CD4-positive, alpha-beta memory T cell (primary cell): ENCODE results near the gene PIP4K2B. TPM values are rescaled to one million over a fixed set of nuclear protein-coding genes. Genes with fewer than 3 reads are reported as not detected.

Experiments used
- CTCF ChIA-PET: fragments of 350-600 bp; sonication (Branson Sonifier 250); formaldehyde crosslinking; loops from one replicate; lab custom pipeline; 2021; ENCODE audit warnings: inconsistent platforms; ENCODE audit not compliant: partially characterized antibody; lab: Charles Lee
- POLR2A ChIA-PET: fragments of 350-600 bp; sonication (Branson Sonifier 250); formaldehyde crosslinking; loops from one replicate; lab custom pipeline; 2021; ENCODE audit not compliant: partially characterized antibody; lab: Charles Lee
- DNase-seq, 5 donors: peaks; one replicate each; pipeline versions ENCODE4 v3.0.0 to v3.0.0-alpha.2; 2020 to 2022; ENCODE audit warnings: mixed read lengths in 1 of 5
- H3K27ac ChIP-seq: one replicate; pipeline ENCODE4 v1.7.0; 2013; ENCODE audit warnings: low read depth, low read length
- H3K27me3 ChIP-seq: 2 replicates; pipeline ENCODE4 v1.7.0; 2013; ENCODE audit warnings: mild to moderate bottlenecking, low read length, moderate library complexity; ENCODE audit not compliant: insufficient read depth
- H3K36me3 ChIP-seq: 2 replicates; pipeline ENCODE4 v1.7.0; 2013; ENCODE audit warnings: mild to moderate bottlenecking, low read length, moderate library complexity; ENCODE audit not compliant: insufficient read depth
- H3K4me1 ChIP-seq: 2 replicates; pipeline ENCODE4 v1.7.0; 2013; ENCODE audit warnings: mild to moderate bottlenecking, low read length, moderate library complexity; ENCODE audit not compliant: insufficient read depth
- H3K4me3 ChIP-seq, 2 donors: one replicate each; pipeline ENCODE4 v1.7.0; 2013; ENCODE audit warnings: low read length in 2 of 2, mild to moderate bottlenecking in 1 of 2
- H3K9me3 ChIP-seq, 2 donors: one replicate each; pipeline ENCODE4 v1.7.0; 2013; ENCODE audit warnings: low read length in 2 of 2, control low read depth in 1 of 2; ENCODE audit not compliant: control insufficient read depth in 1 of 2
- H3K27ac Mint-ChIP-seq, 7 donors: one replicate each; pipeline ENCODE4 v1.8.0; 2020 to 2021; ENCODE audit warnings: mixed read lengths in 7 of 7, mild to moderate bottlenecking in 6 of 7, inconsistent platforms in 3 of 7, moderate library complexity in 3 of 7
- H3K27me3 Mint-ChIP-seq, 2 donors: one replicate each; pipeline ENCODE4 v1.8.0; 2020 to 2021; ENCODE audit warnings: mixed read lengths in 2 of 2
- H3K36me3 Mint-ChIP-seq, 2 donors: one replicate each; pipeline ENCODE4 v1.8.0; 2020 to 2021; ENCODE audit warnings: mixed read lengths in 2 of 2, inconsistent platforms in 1 of 2, mild to moderate bottlenecking in 1 of 2
- H3K4me1 Mint-ChIP-seq, 4 donors: one replicate each; pipeline ENCODE4 v1.8.0; 2020 to 2021; ENCODE audit warnings: mixed read lengths in 4 of 4, mild to moderate bottlenecking in 1 of 4
- H3K4me3 Mint-ChIP-seq, 8 donors: one replicate each; pipeline ENCODE4 v1.8.0; 2020 to 2021; ENCODE audit warnings: mixed read lengths in 8 of 8, mild to moderate bottlenecking in 7 of 8, moderate library complexity in 6 of 8, inconsistent platforms in 3 of 8
- H3K9me3 Mint-ChIP-seq, 8 donors: one replicate each; pipeline ENCODE4 v1.8.0; 2020 to 2021; ENCODE audit warnings: mixed read lengths in 8 of 8, mild to moderate bottlenecking in 5 of 8, inconsistent platforms in 3 of 8, moderate library complexity in 1 of 8
- intact Hi-C: fragments of 100-400 bp; cut with micrococcal nuclease; formaldehyde crosslinking; loops from one replicate; pipeline ENCODE4 v1.15.1; 2023
- polyA plus RNA-seq, 2 donors: library from polyadenylated mRNA; unstranded; fragments of 300-500 nt; fragmentation: Illumina TruSeq; gene quantifications; one replicate each; pipeline ENCODE4 v1.2.3, GENCODE V29; 2021
- total RNA-seq, 2 experiments: library from RNA; stranded (reverse); gene quantifications; one replicate each; pipeline ENCODE4 v1.2.3, GENCODE V29; 2021

Gene PIP4K2B
- total and polyA plus RNA-seq, 4 experiments from 2014 or later: 10.2 to 66.3 (median 36.2) TPM

DNA sequence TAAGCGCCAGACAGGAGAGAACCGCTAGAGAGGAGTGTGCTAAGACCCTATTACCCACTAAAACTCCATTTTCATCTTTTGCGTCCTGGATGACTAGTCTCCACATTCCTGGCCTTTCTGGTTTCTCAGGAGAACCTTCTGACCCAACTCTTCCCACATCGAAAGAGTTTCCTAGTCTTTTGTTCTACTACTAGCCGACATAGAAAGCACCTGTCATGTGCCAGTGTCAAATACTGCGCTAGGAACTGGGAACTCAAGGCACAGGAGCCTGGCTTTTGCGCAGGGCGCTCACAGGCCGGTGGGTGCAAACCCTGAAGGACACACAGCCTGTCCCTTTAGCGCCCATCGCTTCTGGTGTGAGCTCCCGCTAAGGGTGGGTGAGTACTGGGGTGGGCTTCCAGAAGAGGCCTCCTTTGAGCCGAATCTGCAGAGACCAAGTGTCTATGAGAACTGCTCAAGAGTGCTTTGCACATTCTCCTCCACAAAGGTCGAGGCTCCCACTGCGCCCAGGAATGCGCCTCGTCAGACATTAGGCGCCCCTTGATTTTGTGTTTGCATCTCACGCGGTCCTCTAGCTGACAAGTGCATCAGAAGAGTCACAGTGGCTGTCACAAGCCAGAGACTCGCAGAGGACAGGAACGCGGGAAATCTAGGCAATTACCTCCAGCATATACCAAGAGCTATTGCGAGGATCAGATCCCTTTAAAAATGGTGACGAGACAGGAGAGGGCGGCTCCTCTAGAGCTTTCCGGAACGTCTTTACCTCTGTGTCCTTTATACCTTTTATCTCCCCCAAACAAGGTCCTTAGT is 48.8 kb downstream of the PIP4K2B start:
- Histone ChIP-seq H3K27ac (no peak overlapping the region), H3K4me1 (peaks cover 64% of the 10 kb centered on the region), H3K27me3 (peaks cover 37% of the 10 kb centered on the region), H3K4me3 (peak overlapping the region; percentile 46 to 94), H3K9me3 (no peaks in the 10 kb centered on the region), H3K36me3 (peaks cover 6% of the 10 kb centered on the region)
- peaks cover 12 to 23% of the 10 kb centered on the region in 2 donors for H3K36me3 Mint-ChIP-seq
- H3K27ac Mint-ChIP-seq: peak overlapping the region in 6 of 7 donors; percentile 43 to 99 (median 78)
- H3K27me3 Mint-ChIP-seq: peaks cover 18 to 27% of the 10 kb centered on the region in 2 donors
- intact Hi-C loops: loop anchor here (5.0 kb wide), 3 partner anchors 73 to 193 kb away; partner anchors contain the start of gene RPL23
- H3K4me1 Mint-ChIP-seq: peaks cover 27 to 59% (median 44%) of the 10 kb centered on the region in 4 donors
- peak overlapping the region; percentile 95 to 100 (median 99) for H3K4me3 Mint-ChIP-seq
- H3K9me3 Mint-ChIP-seq: peaks cover 0 to 14% (median 0%) of the 10 kb centered on the region in 8 donors
- ChIA-PET CTCF (interaction anchor here (1.2 kb wide), 1 partner anchor 15 kb away, joined by 4 read pairs; no protein-coding TSS in a partner anchor), POLR2A (interaction anchor here (1.0 to 5.5 kb wide), 6 partner anchors 14 to 148 kb away, joined by 3 to 50 read pairs (median 14); partner anchors contain the start of genes LASP1, MLLT6 and PIP4K2B)
- peak in 1 of 5 donors; percentile 42 for DNase-seq

DNA sequence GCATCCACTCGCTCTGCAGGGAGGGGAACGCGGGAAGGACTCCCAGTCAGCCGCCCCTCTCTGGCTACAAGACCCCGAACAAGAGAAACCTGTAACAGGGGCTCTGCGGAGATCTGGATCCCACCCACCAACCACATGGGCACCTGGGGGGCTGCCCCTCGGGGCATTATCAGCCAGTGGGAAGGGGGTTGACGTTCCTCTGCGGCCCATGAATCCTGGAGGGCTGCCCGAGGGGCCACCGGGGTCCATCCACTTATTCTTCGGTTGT is 49.4 kb downstream of the PIP4K2B start:
- Mint-ChIP-seq H3K9me3 (peaks cover 0 to 14% (median 0%) of the 10 kb centered on the region in 8 donors), H3K27me3 (peaks cover 18 to 27% of the 10 kb centered on the region in 2 donors), H3K4me3 (peak overlapping the region; percentile 72 to 100 (median 98)), H3K36me3 (peaks cover 12 to 23% of the 10 kb centered on the region in 2 donors), H3K4me1 (peaks cover 27 to 58% (median 42%) of the 10 kb centered on the region in 4 donors), H3K27ac (peak overlapping the region in 1 of 7 donors; percentile 93)
- no peak overlapping the region for H3K27ac ChIP-seq
- DNase-seq: no peak
- ChIA-PET CTCF (no interaction called here), POLR2A (interaction anchor here (1.0 to 5.5 kb wide), 4 partner anchors 14 to 44 kb away, joined by 3 to 50 read pairs (median 22); partner anchors contain the start of gene MLLT6)
- peaks cover 64% of the 10 kb centered on the region for H3K4me1 ChIP-seq
- H3K36me3 ChIP-seq: peaks cover 6% of the 10 kb centered on the region
- H3K27me3 ChIP-seq: peaks cover 37% of the 10 kb centered on the region
- intact Hi-C loops: loop anchor here (5.0 kb wide), 3 partner anchors 73 to 193 kb away; partner anchors contain the start of gene RPL23
- H3K4me3 ChIP-seq: peak overlapping the region; percentile 46 to 51
- H3K9me3 ChIP-seq: no peaks in the 10 kb centered on the region

DNA sequence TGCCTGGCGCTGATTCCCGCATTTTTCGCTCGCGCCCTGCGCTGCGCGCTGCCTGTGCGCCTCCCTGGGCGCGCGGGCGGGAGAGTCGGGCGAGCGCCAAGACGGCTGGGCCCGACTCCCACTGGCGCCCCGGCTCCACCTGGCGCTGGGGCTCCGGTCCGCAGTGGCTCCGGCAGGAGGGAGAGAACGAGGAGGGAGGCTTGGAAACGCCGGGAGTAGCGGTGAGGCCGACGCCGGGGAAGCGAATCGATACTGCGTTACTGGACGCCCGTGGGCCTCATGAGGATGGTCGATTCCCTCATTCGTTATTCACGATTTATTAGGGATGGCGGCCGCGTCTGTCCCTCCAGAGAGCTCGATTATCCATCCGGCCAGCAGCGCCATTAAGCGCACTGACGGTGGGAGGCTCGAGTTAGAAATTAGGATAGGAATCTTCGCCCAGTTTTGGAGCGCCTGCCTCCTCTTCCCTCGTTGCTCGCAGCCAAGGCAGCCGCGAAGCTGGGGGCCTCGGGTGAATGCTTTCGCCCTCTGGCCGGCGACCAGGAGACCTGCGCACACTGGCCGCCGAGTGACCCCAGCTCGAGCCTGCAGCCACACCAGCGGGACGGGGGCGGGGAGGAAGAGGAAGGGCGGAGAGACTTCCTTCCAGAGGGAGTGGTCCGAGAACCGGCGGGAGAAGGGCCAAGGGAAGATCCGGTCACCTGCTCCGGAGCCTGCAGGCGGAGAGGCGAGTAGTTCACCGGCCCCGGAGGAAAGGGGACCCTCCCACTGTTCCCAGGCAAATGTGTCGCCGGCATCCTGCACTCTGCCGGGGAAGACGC is 49.9 kb downstream of the PIP4K2B start:
- Histone ChIP-seq H3K27me3 (peaks cover 37% of the 10 kb centered on the region), H3K4me1 (peaks cover 58% of the 10 kb centered on the region), H3K4me3 (peak overlapping the region; percentile 46 to 51), H3K27ac (no peak overlapping the region), H3K9me3 (no peaks in the 10 kb centered on the region), H3K36me3 (peaks cover under 1% of the 10 kb centered on the region)
- peak in 3 of 5 donors; percentile 21 to 34 (median 33) for DNase-seq
- intact Hi-C loops: loop anchor here (5.0 kb wide), 3 partner anchors 72 to 192 kb away; partner anchors contain the start of gene RPL23
- Mint-ChIP-seq H3K4me1 (peaks cover 25 to 54% (median 38%) of the 10 kb centered on the region in 4 donors), H3K36me3 (peaks cover 8 to 20% of the 10 kb centered on the region in 2 donors), H3K27ac (peak overlapping the region in 1 of 7 donors; percentile 93), H3K9me3 (peaks cover 0 to 14% (median 0%) of the 10 kb centered on the region in 8 donors), H3K27me3 (peaks cover 23 to 27% of the 10 kb centered on the region in 2 donors), H3K4me3 (peak overlapping the region; percentile 63 to 100 (median 73))
- POLR2A ChIA-PET: interaction anchor here (0.6 to 5.5 kb wide), 3 partner anchors 18 to 44 kb away, joined by 3 to 50 read pairs (median 5); partner anchors contain the start of gene MLLT6
- CTCF ChIA-PET: no interaction called here

DNA sequence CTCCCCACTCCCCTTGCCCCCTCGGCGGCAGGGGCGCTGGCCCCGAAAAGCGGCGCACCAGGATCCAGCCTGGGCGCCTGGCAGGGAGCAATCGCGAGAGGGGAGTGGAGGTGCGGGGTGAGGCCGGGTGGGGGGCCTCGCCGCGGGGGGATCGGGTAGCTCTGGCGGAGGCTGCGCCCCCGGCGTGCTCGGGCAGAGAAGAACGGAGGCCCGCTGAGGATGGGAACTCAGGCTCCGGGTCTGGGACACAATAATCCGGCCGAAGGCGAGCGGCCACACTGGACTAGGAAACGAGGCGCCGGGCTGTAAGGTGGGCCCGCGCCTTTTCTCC is 50.5 kb downstream of the PIP4K2B start:
- H3K27me3 Mint-ChIP-seq: peaks cover 23 to 27% of the 10 kb centered on the region in 2 donors
- H3K36me3 ChIP-seq: no peaks in the 10 kb centered on the region
- no peaks in the 10 kb centered on the region for H3K9me3 ChIP-seq
- no peak overlapping the region for H3K27ac Mint-ChIP-seq
- no peak overlapping the region for H3K27ac ChIP-seq
- H3K4me1 ChIP-seq: peaks cover 55% of the 10 kb centered on the region
- peaks cover 23 to 52% (median 36%) of the 10 kb centered on the region in 4 donors for H3K4me1 Mint-ChIP-seq
- ChIA-PET CTCF (no interaction called here), POLR2A (interaction anchor here (0.6 to 5.5 kb wide), 3 partner anchors 18 to 43 kb away, joined by 3 to 50 read pairs (median 5); partner anchors contain the start of gene MLLT6)
- peaks cover 6 to 19% of the 10 kb centered on the region in 2 donors for H3K36me3 Mint-ChIP-seq
- DNase-seq: no peak
- H3K27me3 ChIP-seq: peaks cover 37% of the 10 kb centered on the region
- H3K4me3 ChIP-seq: peak overlapping the region in 1 of 2 donors; percentile 51
- intact Hi-C loops: no loop called here
- peak overlapping the region in 4 of 8 donors; percentile 65 to 78 (median 72) for H3K4me3 Mint-ChIP-seq
- peaks cover 0 to 14% (median 0%) of the 10 kb centered on the region in 8 donors for H3K9me3 Mint-ChIP-seq

DNA sequence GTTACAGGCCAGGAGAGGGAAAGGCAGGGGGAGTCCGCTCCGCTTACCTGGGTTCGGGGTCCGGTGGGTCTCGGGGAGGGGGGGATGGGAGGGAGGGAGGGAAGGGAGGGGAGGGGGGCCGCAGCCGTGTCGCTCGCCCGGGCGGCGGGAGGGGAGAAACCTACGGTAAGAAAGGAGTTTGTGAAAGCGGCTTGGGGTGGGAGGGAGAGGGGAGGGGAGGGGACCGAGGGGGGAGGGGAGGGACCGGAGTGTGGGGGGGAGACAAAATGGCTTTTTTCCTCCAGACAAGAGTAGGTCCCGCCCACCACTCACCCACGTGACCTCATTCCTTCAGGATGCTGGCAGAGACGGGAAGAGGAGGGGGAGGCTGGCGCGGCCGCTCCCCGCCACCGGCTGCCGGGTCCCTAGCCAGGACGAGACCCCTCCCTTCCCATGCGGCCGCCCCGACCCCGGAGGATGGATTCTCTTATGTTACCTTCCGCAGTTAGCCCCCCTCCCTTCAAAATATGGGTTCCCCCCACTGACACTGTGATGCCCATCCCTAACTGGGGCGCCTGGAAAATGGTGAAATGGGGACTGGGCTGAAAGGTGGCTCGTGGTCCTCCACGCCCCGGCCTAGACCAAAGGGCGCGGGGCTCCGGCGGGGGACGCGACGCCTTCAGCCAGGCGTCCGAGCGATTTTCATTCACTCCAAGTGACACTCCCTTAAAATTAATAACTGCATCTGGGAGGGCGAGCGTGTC is 51.0 kb downstream of the PIP4K2B start, which contains the start of gene PCGF2:
Gene PCGF2 (minus strand): TSS at position 188 of the 743 bp plus-strand sequence. CDS start 7,934 bp downstream, outside the sequence.
- ChIA-PET CTCF (no interaction called here), POLR2A (interaction anchor here (1.8 to 5.5 kb wide), 2 partner anchors 17 to 43 kb away, joined by 5 to 50 read pairs; partner anchors contain the start of gene MLLT6)
- peak within 1 kb of the TSS; percentile 11 to 51 for H3K4me3 ChIP-seq
- DNase-seq: peak in 1 of 5 donors; percentile 35
- peak within 1 kb of the TSS; percentile 63 to 99 (median 75) for H3K4me3 Mint-ChIP-seq
- no peaks in the 10 kb centered on the region for H3K9me3 ChIP-seq
- peaks cover 3 to 16% of the 10 kb centered on the region in 2 donors for H3K36me3 Mint-ChIP-seq
- no peak within 1 kb of the TSS for H3K27ac Mint-ChIP-seq
- peaks cover 37% of the 10 kb centered on the region for H3K27me3 ChIP-seq
- intact Hi-C loops: no loop called here
- H3K36me3 ChIP-seq: no peaks in the 10 kb centered on the region
- H3K4me1 ChIP-seq: peaks cover 50% of the 10 kb centered on the region
- peaks cover 20 to 46% (median 32%) of the 10 kb centered on the region in 4 donors for H3K4me1 Mint-ChIP-seq
- H3K27ac ChIP-seq: no peak within 1 kb of the TSS
- H3K27me3 Mint-ChIP-seq: peaks cover 23 to 27% of the 10 kb centered on the region in 2 donors
- peaks cover 0 to 14% (median 0%) of the 10 kb centered on the region in 8 donors for H3K9me3 Mint-ChIP-seq

DNA sequence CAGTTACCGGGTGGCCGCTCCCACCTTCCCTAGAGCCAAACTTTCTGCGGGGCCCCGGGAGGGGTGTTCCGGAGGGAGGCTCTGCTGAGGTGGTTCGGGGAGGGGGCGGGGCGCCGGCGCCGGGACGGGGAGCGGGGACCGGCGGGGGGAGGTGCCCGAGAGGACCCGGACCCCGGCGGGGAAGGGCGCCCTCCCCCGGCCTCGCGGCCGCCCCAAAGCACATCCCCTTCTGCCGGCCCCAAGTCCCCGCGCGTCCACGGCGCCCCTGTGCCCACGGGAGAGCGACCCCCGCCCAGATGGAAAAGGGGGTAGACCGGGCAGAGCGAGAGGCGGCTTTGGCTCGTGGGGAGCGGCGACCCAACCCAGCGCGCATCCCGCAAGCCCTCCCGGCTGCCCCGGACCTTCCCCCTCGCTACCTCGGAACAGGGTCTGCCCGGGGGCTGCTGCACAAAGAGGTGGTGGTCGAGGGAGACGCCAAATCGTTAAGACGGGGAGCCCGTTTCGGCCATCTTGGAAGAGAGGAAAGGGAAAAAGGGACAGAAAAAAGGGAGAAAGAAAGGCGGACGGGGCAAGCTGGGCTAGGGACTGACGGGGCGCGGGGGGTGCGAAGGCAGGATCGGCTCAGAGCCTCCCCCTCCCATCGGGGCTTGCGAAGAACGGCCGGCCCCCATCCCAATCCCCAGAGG is 51.8 kb downstream of the PIP4K2B start:
- ChIA-PET POLR2A (interaction anchor here (1.4 kb wide), 1 partner anchor 19 kb away, joined by 4 read pairs; no protein-coding TSS in a partner anchor), CTCF (no interaction called here)
- Mint-ChIP-seq H3K4me3 (peak overlapping the region in 5 of 8 donors; percentile 59 to 76 (median 70)), H3K27ac (no peak overlapping the region), H3K36me3 (peaks cover 2 to 15% of the 10 kb centered on the region in 2 donors), H3K27me3 (peaks cover 23 to 27% of the 10 kb centered on the region in 2 donors), H3K4me1 (peaks cover 20 to 41% (median 28%) of the 10 kb centered on the region in 4 donors), H3K9me3 (peaks cover 0 to 14% (median 0%) of the 10 kb centered on the region in 8 donors)
- H3K27ac ChIP-seq: no peak overlapping the region
- H3K4me1 ChIP-seq: peaks cover 46% of the 10 kb centered on the region
- no peaks in the 10 kb centered on the region for H3K36me3 ChIP-seq
- intact Hi-C loops: no loop called here
- no peak overlapping the region for H3K4me3 ChIP-seq
- H3K9me3 ChIP-seq: no peaks in the 10 kb centered on the region
- peak in 2 of 5 donors; percentile 33 to 34 for DNase-seq
- peaks cover 37% of the 10 kb centered on the region for H3K27me3 ChIP-seq
